Measurements from ENCODE around the gene CFAP157. TPM values are rescaled to one million over a fixed set of nuclear protein-coding genes. Genes with fewer than 3 reads are reported as not detected.

The CFAP157 gene
- total RNA-seq, 1 experiment from 2014 or later = not detected

DNA sequence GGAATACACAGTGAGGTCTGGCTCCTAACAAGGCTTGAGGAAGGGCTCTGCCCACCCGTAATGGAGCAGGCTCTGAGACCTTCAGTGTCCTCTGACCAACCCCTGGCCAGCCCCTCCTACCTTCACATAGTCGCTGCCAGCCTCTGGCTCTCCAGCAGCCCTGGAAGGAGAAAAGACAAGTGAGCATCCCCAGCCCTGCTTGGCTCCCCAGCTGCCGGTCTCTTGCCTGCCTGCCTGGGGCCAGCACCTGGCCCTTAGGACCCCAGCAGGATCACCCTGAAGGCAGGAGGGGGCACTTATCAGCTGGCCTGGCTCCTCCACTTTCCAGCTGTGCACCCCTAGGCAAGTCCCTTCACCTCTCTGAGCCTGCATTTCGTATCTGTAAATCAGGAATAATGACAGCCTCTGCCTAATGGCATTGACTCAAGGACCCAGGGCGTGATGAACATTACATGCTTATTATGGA lies 54.7 kb downstream of the CFAP157 start:
- no peaks in the 10 kb centered on the region for H3K36me3 ChIP-seq (ENCODE audit: insufficient read depth, low read length)
- no peaks in the 10 kb centered on the region for H3K79me2 ChIP-seq (ENCODE audit: low read length)

DNA sequence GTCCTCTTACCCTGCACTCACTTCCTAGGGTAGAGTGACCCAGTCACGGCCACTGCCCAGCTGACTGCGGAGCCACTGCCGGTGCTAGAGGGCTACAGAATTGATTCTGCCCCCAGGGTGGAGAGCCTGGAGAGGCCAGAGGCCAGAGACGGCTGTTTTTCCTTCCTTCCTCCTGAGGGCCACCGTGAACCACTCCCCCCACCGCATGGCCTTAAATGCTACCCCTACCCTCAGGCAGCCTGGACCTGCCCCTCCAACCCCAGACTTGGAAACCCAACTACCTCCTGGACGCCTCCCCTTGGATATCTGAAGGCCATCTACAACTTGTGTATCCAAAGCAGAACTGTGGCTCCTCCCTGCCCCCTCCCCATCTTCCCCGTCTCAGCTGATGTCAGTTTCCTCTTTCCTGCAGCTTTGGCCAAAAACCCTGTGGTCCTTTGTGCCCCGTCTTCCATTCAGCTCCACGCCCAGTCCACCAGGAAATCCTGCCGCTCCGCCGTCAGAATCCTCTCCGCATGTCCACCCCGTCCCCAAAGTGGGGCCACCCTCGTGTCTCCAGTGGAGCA lies 55.4 kb downstream of the CFAP157 start:
- no peak for DNase-seq
- Histone ChIP-seq H2AFZ (ENCODE audit: low read length) (no peak overlapping the region), H3K4me2 (ENCODE audit: low read depth, low read length, poor library complexity, severe bottlenecking) (no peak overlapping the region), H3K27ac (ENCODE audit: low read length) (no peak overlapping the region), H3K9me2 (replicated peaks; ENCODE audit: insufficient read depth, low read length) (no peaks in the 10 kb centered on the region), H3K79me2 (ENCODE audit: low read length) (no peaks in the 10 kb centered on the region), H3K27me3 (ENCODE audit: low read length) (no peaks in the 10 kb centered on the region), H3K9ac (ENCODE audit: low read length) (no peak overlapping the region), H3K4me1 (ENCODE audit: low read length) (no peaks in the 10 kb centered on the region), H3K4me3 (ENCODE audit: low read length) (no peak overlapping the region), H3K9me3 (ENCODE audit: low read length) (no peaks in the 10 kb centered on the region), H4K20me1 (ENCODE audit: insufficient read depth, low read depth, low read length) (no peaks in the 10 kb centered on the region), H3K36me3 (ENCODE audit: insufficient read depth, low read length) (no peaks in the 10 kb centered on the region)

More for the DNA sequence above, 54.7 kb downstream of the CFAP157 start:
- H2AFZ ChIP-seq (ENCODE audit: low read length) = no peak overlapping the region
- no peaks in the 10 kb centered on the region for H3K9me2 ChIP-seq (replicated peaks; ENCODE audit: insufficient read depth, low read length)
- no peaks in the 10 kb centered on the region for H3K4me1 ChIP-seq (ENCODE audit: low read length)
- H3K4me3 ChIP-seq (ENCODE audit: low read length) = no peak overlapping the region
- no peak overlapping the region for H3K9ac ChIP-seq (ENCODE audit: low read length)
- H4K20me1 ChIP-seq (ENCODE audit: insufficient read depth, low read depth, low read length) = no peaks in the 10 kb centered on the region
- no peaks in the 10 kb centered on the region for H3K27me3 ChIP-seq (ENCODE audit: low read length)
- H3K27ac ChIP-seq (ENCODE audit: low read length) = no peak overlapping the region
- no peaks in the 10 kb centered on the region for H3K9me3 ChIP-seq (ENCODE audit: low read length)
- no peak for DNase-seq
- H3K4me2 ChIP-seq (ENCODE audit: low read depth, low read length, poor library complexity, severe bottlenecking) = no peak overlapping the region

- no peak overlapping the region for H3K9ac ChIP-seq (ENCODE audit: low read length)
- no peaks in the 10 kb centered on the region for H4K20me1 ChIP-seq (ENCODE audit: insufficient read depth, low read depth, low read length)
- H3K4me2 ChIP-seq (ENCODE audit: low read depth, low read length, poor library complexity, severe bottlenecking) = no peak overlapping the region
- no peaks in the 10 kb centered on the region for H3K79me2 ChIP-seq (ENCODE audit: low read length)
- no peak overlapping the region for H2AFZ ChIP-seq (ENCODE audit: low read length)
- H3K9me3 ChIP-seq (ENCODE audit: low read length) = no peaks in the 10 kb centered on the region
- no peaks in the 10 kb centered on the region for H3K27me3 ChIP-seq (ENCODE audit: low read length)
- peak; percentile 71 for DNase-seq
- H3K4me1 ChIP-seq (ENCODE audit: low read length) = no peaks in the 10 kb centered on the region
- H3K36me3 ChIP-seq (ENCODE audit: insufficient read depth, low read length) = no peaks in the 10 kb centered on the region
- H3K4me3 ChIP-seq (ENCODE audit: low read length) = no peak overlapping the region
- H3K9me2 ChIP-seq (replicated peaks; ENCODE audit: insufficient read depth, low read length) = no peaks in the 10 kb centered on the region
- H3K27ac ChIP-seq (ENCODE audit: low read length) = no peak overlapping the region
Measured at GRCh38 chr9:127763918-127764384, 57.2 kb downstream of the CFAP157 start.

- H3K9ac ChIP-seq (ENCODE audit: low read length) = no peak overlapping the region
- H3K4me1 ChIP-seq (ENCODE audit: low read length) = peaks cover 3% of the 10 kb centered on the region
- no peak overlapping the region for H3K27ac ChIP-seq (ENCODE audit: low read length)
- no peaks in the 10 kb centered on the region for H3K27me3 ChIP-seq (ENCODE audit: low read length)
- no peak overlapping the region for H3K4me3 ChIP-seq (ENCODE audit: low read length)
- no peak overlapping the region for H3K4me2 ChIP-seq (ENCODE audit: low read depth, low read length, poor library complexity, severe bottlenecking)
- no peaks in the 10 kb centered on the region for H3K36me3 ChIP-seq (ENCODE audit: insufficient read depth, low read length)
- no peaks in the 10 kb centered on the region for H3K9me3 ChIP-seq (ENCODE audit: low read length)
- H3K79me2 ChIP-seq (ENCODE audit: low read length) = no peaks in the 10 kb centered on the region
- H3K9me2 ChIP-seq (replicated peaks; ENCODE audit: insufficient read depth, low read length) = no peaks in the 10 kb centered on the region
- no peak for DNase-seq
- H4K20me1 ChIP-seq (ENCODE audit: insufficient read depth, low read depth, low read length) = no peaks in the 10 kb centered on the region
- H2AFZ ChIP-seq (ENCODE audit: low read length) = no peak overlapping the region
Measured at GRCh38 chr9:127765418-127765817, 58.6 kb downstream of the CFAP157 start.

Other genes starting within 250 kb of the CFAP157 start
- 3.1 and 3.6 TPM in 2 replicates for gene STXBP1, start 94.7 kb upstream of the CFAP157 start, total RNA-seq (2014; rRNA removed; shearing (Covaris generic); ENCODE audit: low replicate concordance)
- 10.6 and 24.9 TPM in 2 replicates for gene PTRH1, start 8.7 kb downstream of the CFAP157 start, total RNA-seq (2014; rRNA removed; shearing (Covaris generic); ENCODE audit: low replicate concordance)
- not detected in 2 replicates for gene TTC16, start 9.1 kb downstream of the CFAP157 start, total RNA-seq (2014; rRNA removed; shearing (Covaris generic); ENCODE audit: low replicate concordance)
- gene TOR2A, start 28.3 kb downstream of the CFAP157 start, total RNA-seq (2014; rRNA removed; shearing (Covaris generic); ENCODE audit: low replicate concordance) = 10.7 and 12.7 TPM in 2 replicates
- 0.61 TPM in 1 of 2 replicates, not detected in the other for gene SH2D3C, start 71.7 kb downstream of the CFAP157 start, total RNA-seq (2014; rRNA removed; shearing (Covaris generic); ENCODE audit: low replicate concordance)
- 23.9 and 30.7 TPM in 2 replicates for gene CDK9, start 79.0 kb downstream of the CFAP157 start, total RNA-seq (2014; rRNA removed; shearing (Covaris generic); ENCODE audit: low replicate concordance)
- 41.9 and 102 TPM in 2 replicates for gene FPGS, start 95.9 kb downstream of the CFAP157 start, total RNA-seq (2014; rRNA removed; shearing (Covaris generic); ENCODE audit: low replicate concordance)
- gene ENG, start 147.7 kb downstream of the CFAP157 start, total RNA-seq (2014; rRNA removed; shearing (Covaris generic); ENCODE audit: low replicate concordance) = not detected in 2 replicates
- gene AK1, start 170.7 kb downstream of the CFAP157 start, total RNA-seq (2014; rRNA removed; shearing (Covaris generic); ENCODE audit: low replicate concordance) = 1.0 and 32.6 TPM in 2 replicates
- gene ST6GALNAC6, start 192.6 kb downstream of the CFAP157 start, total RNA-seq (2014; rRNA removed; shearing (Covaris generic); ENCODE audit: low replicate concordance) = 21.7 and 55.7 TPM in 2 replicates
- 23.5 and 41.6 TPM in 2 replicates for gene ST6GALNAC4, start 210.1 kb downstream of the CFAP157 start, total RNA-seq (2014; rRNA removed; shearing (Covaris generic); ENCODE audit: low replicate concordance)
- 2.7 and 3.1 TPM in 2 replicates for gene PIP5KL1, start 223.8 kb downstream of the CFAP157 start, total RNA-seq (2014; rRNA removed; shearing (Covaris generic); ENCODE audit: low replicate concordance)
- gene DPM2, start 230.9 kb downstream of the CFAP157 start, total RNA-seq (2014; rRNA removed; shearing (Covaris generic); ENCODE audit: low replicate concordance) = 21.5 and 34.4 TPM in 2 replicates